ENCODE results near the gene ME2.
"Not testable (repeated sequence)": the region's sequence is repeated elsewhere in the genome, so short reads cannot be mapped to it uniquely, and the experiment has no call there.

ME2 gene

GRCh38 chr18:50862401-50862800 lies 16.5 kb upstream of the ME2 start:
- DNase-seq: peak; percentile 55

GRCh38 chr18:50863840-50864375 lies 15.0 kb upstream of the ME2 start:
- DNase-seq: no peak

- peak; percentile 38 for DNase-seq
These were observed 12.2 kb upstream of the ME2 start for GRCh38 chr18:50866765-50867164.

- DNase-seq: no peak
These were observed 9.8 kb upstream of the ME2 start for GRCh38 chr18:50869150-50869549.

- no peak for DNase-seq
These were observed 8.6 kb upstream of the ME2 start for GRCh38 chr18:50870138-50870845.

- DNase-seq: no peak
These were observed 7.1 kb upstream of the ME2 start for GRCh38 chr18:50871846-50872245.

- no peak for DNase-seq
These were observed 2.9 kb upstream of the ME2 start for GRCh38 chr18:50875966-50876536.

GRCh38 chr18:50877545-50878265 lies 1.2 kb upstream of the ME2 start:
- DNase-seq: no peak

- DNase-seq: peak; percentile 67
These were observed 592 bp downstream of the ME2 start for GRCh38 chr18:50879302-50880118.

GRCh38 chr18:50880119-50880465 lies 1.2 kb downstream of the ME2 start:
- no peak for DNase-seq

GRCh38 chr18:50880944-50881343 lies 2.0 kb downstream of the ME2 start:
- not testable (repeated sequence) for DNase-seq

- no peak for DNase-seq
These were observed 8.0 kb downstream of the ME2 start for GRCh38 chr18:50886929-50887328.

GRCh38 chr18:50895350-50896045 lies 16.6 kb downstream of the ME2 start:
- DNase-seq: no peak

GRCh38 chr18:50896093-50896492 lies 17.2 kb downstream of the ME2 start:
- no peak for DNase-seq

GRCh38 chr18:50898919-50899318 lies 20.0 kb downstream of the ME2 start:
- no peak for DNase-seq

- no peak for DNase-seq
These were observed 23.9 kb downstream of the ME2 start for GRCh38 chr18:50902797-50903196.

GRCh38 chr18:50906843-50907242 lies 27.9 kb downstream of the ME2 start:
- DNase-seq: no peak

GRCh38 chr18:50909261-50909660 lies 30.3 kb downstream of the ME2 start:
- DNase-seq: no peak

- no peak for DNase-seq
These were observed 32.1 kb downstream of the ME2 start for GRCh38 chr18:50911006-50911405.

GRCh38 chr18:50917021-50917420 lies 38.1 kb downstream of the ME2 start:
- no peak for DNase-seq

- no peak for DNase-seq
These were observed 39.2 kb downstream of the ME2 start for GRCh38 chr18:50918153-50918552.

GRCh38 chr18:50924372-50924771 lies 45.5 kb downstream of the ME2 start:
- DNase-seq: no peak

- no peak for DNase-seq
These were observed 47.6 kb downstream of the ME2 start for GRCh38 chr18:50926521-50926920.
